Ishikawa (cell line): ENCODE data around the gene LAX1.

ENCODE experiments used
- CEBPB ChIP-seq: IDR thresholded peaks from 2 replicates; pipeline ENCODE4 v1.6.1; 2012
- CREB1 ChIP-seq: IDR thresholded peaks from 2 replicates; pipeline ENCODE4 v1.6.1; 2012; ENCODE audit warnings: low read depth
- EGR1 ChIP-seq: IDR thresholded peaks from 2 replicates; pipeline ENCODE4 v1.6.1; 2012
- EP300 ChIP-seq: IDR thresholded peaks from 2 replicates; pipeline ENCODE4 v1.6.1; 2012; ENCODE audit warnings: borderline replicate concordance
- FOXM1 ChIP-seq: IDR thresholded peaks from 2 replicates; pipeline ENCODE4 v1.6.1; 2012; ENCODE audit warnings: low read depth, borderline replicate concordance
- NFIC ChIP-seq: IDR thresholded peaks from 2 replicates; pipeline ENCODE4 v1.6.1; 2012
- RAD21 ChIP-seq: IDR thresholded peaks from 2 replicates; pipeline ENCODE4 v1.6.1; 2012; ENCODE audit warnings: low read depth
- TAF1 ChIP-seq: IDR thresholded peaks from 2 replicates; pipeline ENCODE4 v1.6.1; 2012; ENCODE audit warnings: low read depth, mild to moderate bottlenecking
- TCF12 ChIP-seq: IDR thresholded peaks from 2 replicates; pipeline ENCODE4 v1.6.1; 2012; ENCODE audit warnings: low read depth
- TEAD4 ChIP-seq: IDR thresholded peaks from 2 replicates; pipeline ENCODE4 v1.6.1; 2012
- YY1 ChIP-seq: IDR thresholded peaks from 2 replicates; pipeline ENCODE4 v1.6.1; 2012; ENCODE audit warnings: low read depth
- ZBTB7A ChIP-seq: IDR thresholded peaks from 2 replicates; pipeline ENCODE4 v1.6.1; 2012; ENCODE audit warnings: low read depth
- TF ChIP-seq, protein P1 (sequence below): IDR thresholded peaks from 2 replicates; pipeline ENCODE4 v1.6.1; 2012
- TF ChIP-seq, protein P2 (sequence below): IDR thresholded peaks from 2 replicates; pipeline ENCODE4 v1.6.1; 2012
- TF ChIP-seq, protein P3 (sequence below): IDR thresholded peaks from 2 replicates; pipeline ENCODE4 v1.6.1; 2012; ENCODE audit warnings: low read depth, mild to moderate bottlenecking

LAX1 gene

DNA sequence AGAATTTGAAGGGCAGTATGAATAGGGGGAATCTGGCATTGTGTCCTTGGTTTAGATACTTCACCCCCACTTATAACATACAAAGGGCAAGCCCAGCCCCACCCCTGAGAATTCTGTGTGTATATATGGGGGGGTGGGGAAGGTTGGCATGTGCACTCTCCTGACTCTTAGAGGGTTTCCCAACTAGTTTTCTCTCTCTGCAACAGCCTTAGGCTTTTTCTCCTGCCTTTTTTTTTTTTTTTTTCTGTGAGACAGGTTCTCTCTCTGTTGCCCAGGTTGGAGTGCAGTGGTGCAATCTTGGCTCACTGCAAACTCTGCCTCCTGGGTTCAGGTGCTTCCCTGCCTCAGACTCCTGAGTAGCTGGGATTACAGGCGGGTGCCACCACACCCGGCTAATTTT, 27.5 kb downstream of the LAX1 start:
- TF ChIP-seq, protein P1, sequence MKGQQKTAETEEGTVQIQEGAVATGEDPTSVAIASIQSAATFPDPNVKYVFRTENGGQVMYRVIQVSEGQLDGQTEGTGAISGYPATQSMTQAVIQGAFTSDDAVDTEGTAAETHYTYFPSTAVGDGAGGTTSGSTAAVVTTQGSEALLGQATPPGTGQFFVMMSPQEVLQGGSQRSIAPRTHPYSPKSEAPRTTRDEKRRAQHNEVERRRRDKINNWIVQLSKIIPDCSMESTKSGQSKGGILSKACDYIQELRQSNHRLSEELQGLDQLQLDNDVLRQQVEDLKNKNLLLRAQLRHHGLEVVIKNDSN: no peak
- TF ChIP-seq CEBPB (no peak), FOXM1 (no peak), EP300 (no peak), YY1 (no peak), TAF1 (no peak), TCF12 (no peak), TEAD4 (no peak), RAD21 (no peak), NFIC (no peak), ZBTB7A (no peak), EGR1 (no peak), CREB1 (no peak)
- TF ChIP-seq, protein P2, sequence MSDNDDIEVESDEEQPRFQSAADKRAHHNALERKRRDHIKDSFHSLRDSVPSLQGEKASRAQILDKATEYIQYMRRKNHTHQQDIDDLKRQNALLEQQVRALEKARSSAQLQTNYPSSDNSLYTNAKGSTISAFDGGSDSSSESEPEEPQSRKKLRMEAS: no peak
- TF ChIP-seq, protein P3, sequence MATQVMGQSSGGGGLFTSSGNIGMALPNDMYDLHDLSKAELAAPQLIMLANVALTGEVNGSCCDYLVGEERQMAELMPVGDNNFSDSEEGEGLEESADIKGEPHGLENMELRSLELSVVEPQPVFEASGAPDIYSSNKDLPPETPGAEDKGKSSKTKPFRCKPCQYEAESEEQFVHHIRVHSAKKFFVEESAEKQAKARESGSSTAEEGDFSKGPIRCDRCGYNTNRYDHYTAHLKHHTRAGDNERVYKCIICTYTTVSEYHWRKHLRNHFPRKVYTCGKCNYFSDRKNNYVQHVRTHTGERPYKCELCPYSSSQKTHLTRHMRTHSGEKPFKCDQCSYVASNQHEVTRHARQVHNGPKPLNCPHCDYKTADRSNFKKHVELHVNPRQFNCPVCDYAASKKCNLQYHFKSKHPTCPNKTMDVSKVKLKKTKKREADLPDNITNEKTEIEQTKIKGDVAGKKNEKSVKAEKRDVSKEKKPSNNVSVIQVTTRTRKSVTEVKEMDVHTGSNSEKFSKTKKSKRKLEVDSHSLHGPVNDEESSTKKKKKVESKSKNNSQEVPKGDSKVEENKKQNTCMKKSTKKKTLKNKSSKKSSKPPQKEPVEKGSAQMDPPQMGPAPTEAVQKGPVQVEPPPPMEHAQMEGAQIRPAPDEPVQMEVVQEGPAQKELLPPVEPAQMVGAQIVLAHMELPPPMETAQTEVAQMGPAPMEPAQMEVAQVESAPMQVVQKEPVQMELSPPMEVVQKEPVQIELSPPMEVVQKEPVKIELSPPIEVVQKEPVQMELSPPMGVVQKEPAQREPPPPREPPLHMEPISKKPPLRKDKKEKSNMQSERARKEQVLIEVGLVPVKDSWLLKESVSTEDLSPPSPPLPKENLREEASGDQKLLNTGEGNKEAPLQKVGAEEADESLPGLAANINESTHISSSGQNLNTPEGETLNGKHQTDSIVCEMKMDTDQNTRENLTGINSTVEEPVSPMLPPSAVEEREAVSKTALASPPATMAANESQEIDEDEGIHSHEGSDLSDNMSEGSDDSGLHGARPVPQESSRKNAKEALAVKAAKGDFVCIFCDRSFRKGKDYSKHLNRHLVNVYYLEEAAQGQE: no peak

DNA sequence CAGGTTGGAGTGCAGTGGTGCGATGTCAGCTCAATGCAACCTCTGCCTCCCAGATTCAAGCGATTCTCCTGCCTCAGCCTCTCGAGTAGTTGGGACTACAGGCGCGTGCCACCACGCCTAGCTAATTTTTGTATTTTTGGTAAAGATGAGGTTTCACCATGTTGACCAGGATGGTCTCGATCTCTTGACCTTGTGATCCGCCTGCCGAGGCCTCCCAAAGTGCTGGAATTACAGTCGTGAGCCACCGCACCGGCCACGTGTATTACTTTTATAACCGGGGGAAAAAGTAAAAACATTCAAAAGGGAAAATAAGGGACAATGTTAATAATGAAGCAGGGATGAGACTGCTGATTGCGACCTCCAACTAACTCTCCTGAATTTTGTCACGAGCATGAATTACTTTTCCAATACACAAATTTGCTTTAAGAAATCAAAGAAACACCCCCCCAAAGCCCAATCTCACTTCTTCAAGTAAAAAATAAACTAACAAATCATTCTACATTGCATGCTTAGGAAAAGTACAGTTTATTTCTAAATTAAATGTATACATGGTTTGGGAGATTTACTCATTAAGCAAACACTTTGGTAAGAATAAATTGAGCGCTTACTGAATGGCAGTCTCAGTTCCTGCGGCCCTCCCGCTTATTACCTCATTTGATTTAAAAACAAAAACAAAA, 29.9 kb downstream of the LAX1 start:
- TF ChIP-seq TAF1 (no peak), CEBPB (no peak), TCF12 (no peak), EP300 (no peak), NFIC (no peak)
- TF ChIP-seq, protein P2: no peak

DNA sequence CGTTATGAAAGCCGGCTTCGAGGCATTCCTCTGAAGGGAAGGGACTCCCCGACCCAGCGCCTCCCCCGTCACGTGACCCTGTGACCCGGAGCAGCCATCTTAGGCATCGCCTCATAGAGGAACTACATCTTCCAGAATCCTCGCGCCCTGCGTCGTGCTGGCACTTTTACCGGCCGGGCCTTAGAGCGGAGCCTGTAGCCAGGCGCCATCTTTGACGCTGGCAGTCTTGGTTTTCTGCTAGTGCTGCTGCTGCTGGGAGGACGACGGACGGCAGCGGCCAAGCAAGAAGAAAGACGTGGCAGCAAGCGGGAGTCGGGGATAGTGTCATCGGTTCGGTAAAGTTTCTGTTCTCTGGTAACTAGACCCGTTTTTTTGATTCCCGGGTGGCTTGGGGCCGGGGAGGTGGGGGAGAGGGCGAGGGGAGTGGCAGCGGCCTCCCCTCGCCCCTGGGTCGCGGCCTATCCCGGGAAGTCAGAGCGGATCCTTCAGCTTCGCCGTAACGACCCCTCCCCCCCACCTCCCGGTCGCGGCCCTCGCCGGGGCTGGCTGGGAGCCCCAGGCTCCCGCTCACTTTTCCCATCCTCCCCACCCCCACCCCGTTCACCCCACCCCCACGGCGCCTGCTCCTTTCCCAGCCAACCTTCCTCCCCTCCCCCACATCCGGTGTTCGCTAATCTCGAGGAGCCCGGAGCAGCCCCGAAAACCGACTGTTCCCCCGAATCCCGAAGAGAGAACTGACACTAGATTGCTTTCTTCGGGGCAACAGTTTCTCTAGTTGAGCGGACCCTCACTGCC, 30.7 kb downstream of the LAX1 start, which contains the start of the genes ZBED6 and ZC3H11A:
Gene ZBED6 (plus strand): TSS at position 183 of the 795 bp plus-strand sequence. CDS start 1,900 bp downstream, outside the sequence.
Gene ZC3H11A (plus strand): TSS at position 183 of the 795 bp plus-strand sequence. CDS start 21,448 bp downstream, outside the sequence.
- no peak; the same call in 1 of the 2 replicates for TF ChIP-seq TAF1
- no peak for TF ChIP-seq CEBPB
- peak; percentile 50; the same call in 1 of the 2 replicates for TF ChIP-seq TEAD4
- TF ChIP-seq FOXM1: no peak
- TF ChIP-seq YY1: peak; percentile 96
- no peak for TF ChIP-seq RAD21
- TF ChIP-seq EP300: no peak; the same call in 1 of the 2 replicates
- TF ChIP-seq NFIC: peak; percentile 11; the same call in 1 of the 2 replicates
- TF ChIP-seq CREB1: peak; percentile 50; the same call in 1 of the 2 replicates
- TF ChIP-seq, protein P3: no peak
- TF ChIP-seq, protein P2: peak; percentile 84
- TF ChIP-seq EGR1: peak; percentile 47; the same call in 1 of the 2 replicates
- TF ChIP-seq, protein P1: peak; percentile 99
- TF ChIP-seq ZBTB7A: no peak
- TF ChIP-seq TCF12: no peak

DNA sequence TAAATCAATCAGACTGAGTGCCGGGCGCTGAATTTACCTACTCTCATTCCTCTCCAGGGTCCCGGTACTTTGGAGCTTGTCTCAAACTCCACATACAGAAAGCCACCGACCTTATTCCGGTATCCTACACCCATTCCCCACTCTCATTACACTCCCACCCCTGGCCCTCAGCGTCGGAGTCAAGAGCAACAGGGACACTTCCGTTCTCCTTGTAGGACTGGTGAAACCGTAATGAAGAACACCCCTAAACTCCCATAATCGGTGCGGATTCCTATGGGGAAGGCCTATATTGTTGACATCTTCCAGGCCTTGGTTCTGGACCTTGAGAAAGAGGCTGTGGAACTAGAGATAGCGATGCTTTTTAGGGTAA, 31.2 kb downstream of the LAX1 start:
- TF ChIP-seq CEBPB (no peak), ZBTB7A (no peak), EP300 (no peak), NFIC (no peak), EGR1 (no peak), RAD21 (no peak)
- TF ChIP-seq, protein P2: no peak
- TF ChIP-seq, protein P1: no peak

DNA sequence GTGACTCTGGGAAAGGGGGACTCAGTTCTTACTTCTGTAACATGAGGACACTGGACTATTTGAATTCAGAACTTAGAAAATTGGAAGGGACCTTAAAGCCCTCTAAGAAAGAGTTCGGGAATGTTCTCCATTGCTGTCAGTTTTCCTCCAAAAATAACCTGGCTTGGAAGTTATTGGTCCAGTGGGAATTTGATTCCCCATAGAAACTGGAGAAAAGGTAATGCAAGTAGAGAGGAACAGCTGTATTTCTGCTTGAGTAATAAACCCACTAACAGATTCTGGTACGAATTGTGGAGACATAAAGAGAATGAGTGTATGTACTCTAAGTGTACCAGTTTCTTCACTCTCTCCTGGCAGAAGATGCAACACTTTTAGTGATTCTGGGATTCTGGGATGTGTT, 32.2 kb downstream of the LAX1 start:
- TF ChIP-seq TCF12 (no peak), ZBTB7A (no peak), NFIC (no peak), TEAD4 (no peak), TAF1 (no peak), FOXM1 (no peak), CREB1 (no peak), EGR1 (no peak)
- TF ChIP-seq, protein P2: no peak
- TF ChIP-seq, protein P1: no peak
- TF ChIP-seq, protein P3: no peak
